ENCODE results near the gene TRAPPC4.

DNA sequence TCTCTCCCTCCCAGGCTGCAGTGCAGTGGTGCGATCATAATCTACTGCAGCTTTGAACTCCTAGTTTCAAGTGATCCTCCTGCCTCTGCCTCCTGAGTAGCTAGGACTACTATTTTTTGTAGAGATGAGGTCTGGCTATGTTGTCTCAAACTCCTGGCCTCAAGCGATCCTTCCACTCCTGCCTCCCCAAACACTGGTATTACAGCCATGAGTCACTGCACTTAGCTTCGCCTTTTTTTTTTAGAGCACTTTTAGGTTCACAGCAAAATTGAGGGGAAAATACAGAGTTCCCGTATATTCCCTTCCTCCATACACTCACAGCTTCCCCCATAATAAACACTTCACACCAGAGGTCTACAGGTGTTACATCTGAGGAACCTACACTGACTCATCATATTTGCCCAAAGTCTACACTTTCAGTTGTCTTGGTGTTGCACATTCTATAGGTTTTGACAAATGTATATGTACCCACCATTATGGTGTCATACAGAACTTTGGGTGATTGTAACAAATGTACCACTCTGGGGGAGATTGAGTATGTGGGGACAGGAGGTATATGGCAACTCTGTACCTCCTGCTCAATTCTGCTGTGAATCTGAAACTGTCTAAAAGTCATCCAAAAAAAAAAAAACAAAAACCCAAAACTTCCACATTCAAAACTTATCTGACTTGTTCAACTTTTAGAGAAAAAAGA, 23.4 kb downstream of the TRAPPC4 start:
- TF ChIP-seq, protein P1, sequence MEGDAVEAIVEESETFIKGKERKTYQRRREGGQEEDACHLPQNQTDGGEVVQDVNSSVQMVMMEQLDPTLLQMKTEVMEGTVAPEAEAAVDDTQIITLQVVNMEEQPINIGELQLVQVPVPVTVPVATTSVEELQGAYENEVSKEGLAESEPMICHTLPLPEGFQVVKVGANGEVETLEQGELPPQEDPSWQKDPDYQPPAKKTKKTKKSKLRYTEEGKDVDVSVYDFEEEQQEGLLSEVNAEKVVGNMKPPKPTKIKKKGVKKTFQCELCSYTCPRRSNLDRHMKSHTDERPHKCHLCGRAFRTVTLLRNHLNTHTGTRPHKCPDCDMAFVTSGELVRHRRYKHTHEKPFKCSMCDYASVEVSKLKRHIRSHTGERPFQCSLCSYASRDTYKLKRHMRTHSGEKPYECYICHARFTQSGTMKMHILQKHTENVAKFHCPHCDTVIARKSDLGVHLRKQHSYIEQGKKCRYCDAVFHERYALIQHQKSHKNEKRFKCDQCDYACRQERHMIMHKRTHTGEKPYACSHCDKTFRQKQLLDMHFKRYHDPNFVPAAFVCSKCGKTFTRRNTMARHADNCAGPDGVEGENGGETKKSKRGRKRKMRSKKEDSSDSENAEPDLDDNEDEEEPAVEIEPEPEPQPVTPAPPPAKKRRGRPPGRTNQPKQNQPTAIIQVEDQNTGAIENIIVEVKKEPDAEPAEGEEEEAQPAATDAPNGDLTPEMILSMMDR (optimal IDR thresholded peaks at IDR 0.05 in 1 of 3, IDR thresholded peaks at IDR 0.05 in 1 of 3, conservative IDR thresholded peaks at IDR 0.05 in 1 of 3; ENCODE audit: extremely low read depth in 1 of 3, insufficient read depth in 2 of 3, low read length in 3 of 3) = no peak
- TF ChIP-seq EZH2 (IDR thresholded peaks at IDR 0.05; ENCODE audit: low read length) = no peak
